OCI-LY3 (cell line): Measurements from ENCODE around the gene TIPARP.

ENCODE experiments used
- CTCF ChIP-seq: fragments of 200-600, 300-600 bp; sonication (generic); IDR thresholded peaks from 2 replicates; pipeline ENCODE4 v1.5.1; 2014; ENCODE audit warnings: antibody characterized with exemption, low read length, low read depth
- EZH2phosphoT487 ChIP-seq: fragments of 200-600 bp; shearing (Covaris generic); IDR thresholded peaks from 2 replicates; pipeline ENCODE4 v1.6.1; 2018; ENCODE audit warnings: antibody characterized with exemption, mixed run types, low read depth

DNA sequence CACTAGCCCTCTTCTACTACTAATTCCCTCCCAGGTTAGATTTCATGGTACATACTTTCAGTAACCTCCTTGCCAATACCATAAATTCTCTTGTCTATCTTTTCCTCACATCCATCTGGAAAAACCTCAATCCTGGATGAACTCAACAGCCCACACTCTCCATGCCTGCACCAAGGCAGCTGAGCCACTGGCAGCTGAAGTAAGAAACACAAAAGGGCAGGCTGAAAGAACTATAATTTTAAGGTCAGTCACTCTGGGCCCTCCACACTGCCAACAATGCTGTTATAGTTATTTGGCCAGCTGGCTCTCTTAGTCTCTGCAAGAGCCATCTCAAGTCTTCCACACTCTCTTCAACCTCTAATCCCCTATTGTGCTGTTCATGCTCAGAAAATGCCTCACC lies 15.1 kb upstream of the TIPARP start:
- TF ChIP-seq CTCF, result no peak
- no peak for TF ChIP-seq EZH2phosphoT487
